GM18498 (cell line): Measurements from ENCODE around the gene ISOC2.

Source experiments
- ATAC-seq: cut with Tn5 transposase; IDR thresholded peaks from one replicate; pipeline ENCODE4 v1.9.1; 2021; ENCODE audit warnings: mild to moderate bottlenecking, moderate library complexity; ENCODE audit not compliant: unreplicated experiment

ISOC2 gene

DNA sequence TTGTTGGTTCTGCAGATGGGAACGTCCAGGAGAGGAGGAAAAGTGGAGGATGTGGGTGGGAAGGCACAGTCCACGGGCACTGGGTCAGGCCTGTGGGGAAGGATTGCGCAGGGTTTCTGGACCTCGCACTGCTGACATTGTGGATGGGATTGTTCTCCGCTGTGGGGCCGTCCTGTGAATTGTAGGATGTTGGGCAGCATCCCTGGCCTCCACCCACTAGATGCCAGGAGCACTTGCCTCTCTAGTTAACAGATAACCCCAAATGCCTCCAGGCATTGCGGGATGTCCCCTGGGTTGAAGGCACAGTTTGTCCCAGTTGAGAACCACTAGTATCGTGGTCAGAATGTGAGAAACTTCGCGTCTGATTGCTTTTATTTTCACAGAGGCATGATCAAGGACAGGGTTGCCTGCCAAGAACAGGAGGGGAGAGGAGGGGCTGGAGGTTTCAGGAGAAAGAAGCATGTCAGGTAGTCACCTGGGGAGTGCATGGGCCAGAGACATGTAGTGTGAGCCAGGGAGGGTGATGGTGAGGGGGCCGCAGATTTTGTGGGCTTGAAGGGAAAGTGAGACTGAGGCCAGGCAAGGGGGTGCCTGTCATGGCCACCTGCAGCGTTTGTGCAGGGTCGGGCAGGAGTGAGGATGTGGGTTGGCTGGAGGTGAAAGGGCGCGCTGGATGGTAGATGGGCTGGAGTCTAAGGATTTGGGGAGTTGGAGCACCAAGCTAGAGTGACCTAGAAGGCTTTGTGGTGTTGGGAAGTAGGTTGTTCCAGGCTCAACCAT lies 18.2 kb upstream of the ISOC2 start:
- no peak for ATAC-seq

DNA sequence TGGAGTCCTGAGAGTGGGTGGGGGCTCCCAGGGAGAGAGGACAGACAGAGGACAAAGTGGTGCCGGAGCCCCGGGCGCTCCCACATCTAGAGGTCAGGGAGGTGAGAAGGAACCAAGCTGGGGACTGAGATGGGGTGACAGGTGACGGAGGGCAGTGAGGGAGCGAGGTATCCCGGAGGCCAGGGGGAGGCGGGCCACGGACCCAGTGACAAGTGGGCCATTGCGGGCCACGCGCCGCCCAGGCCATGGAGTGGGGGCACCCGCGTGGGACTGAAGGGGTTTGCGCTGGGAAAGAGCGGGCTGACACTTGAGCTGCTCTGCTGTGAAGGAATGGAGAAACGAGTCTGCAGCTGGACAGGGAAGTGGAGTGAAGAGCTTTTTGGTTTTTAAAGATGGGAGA lies 17.6 kb upstream of the ISOC2 start:
- ATAC-seq: no peak

GRCh38 chr19:55478364-55478763 lies 16.9 kb upstream of the ISOC2 start:
- ATAC-seq: no peak

DNA sequence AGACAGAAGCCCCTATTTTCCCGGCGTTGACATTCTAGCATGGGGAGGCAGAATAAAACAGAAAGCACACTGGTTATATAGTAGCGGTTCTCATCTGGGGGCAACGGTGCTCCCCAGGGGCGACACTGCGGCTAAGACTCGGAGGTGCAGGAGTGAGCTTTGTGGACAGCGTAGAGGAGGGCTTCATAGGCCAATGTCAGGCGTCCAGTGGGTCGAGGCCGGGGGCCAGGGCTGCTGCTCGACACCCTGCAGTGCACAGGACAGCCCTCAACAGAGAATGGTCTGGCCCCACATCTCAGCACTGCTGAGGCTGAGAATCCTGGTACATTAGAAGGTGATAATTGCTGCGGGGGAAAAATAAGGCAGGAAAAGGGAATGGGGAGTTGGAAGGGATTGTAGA lies 16.5 kb upstream of the ISOC2 start:
- ATAC-seq: no peak

DNA sequence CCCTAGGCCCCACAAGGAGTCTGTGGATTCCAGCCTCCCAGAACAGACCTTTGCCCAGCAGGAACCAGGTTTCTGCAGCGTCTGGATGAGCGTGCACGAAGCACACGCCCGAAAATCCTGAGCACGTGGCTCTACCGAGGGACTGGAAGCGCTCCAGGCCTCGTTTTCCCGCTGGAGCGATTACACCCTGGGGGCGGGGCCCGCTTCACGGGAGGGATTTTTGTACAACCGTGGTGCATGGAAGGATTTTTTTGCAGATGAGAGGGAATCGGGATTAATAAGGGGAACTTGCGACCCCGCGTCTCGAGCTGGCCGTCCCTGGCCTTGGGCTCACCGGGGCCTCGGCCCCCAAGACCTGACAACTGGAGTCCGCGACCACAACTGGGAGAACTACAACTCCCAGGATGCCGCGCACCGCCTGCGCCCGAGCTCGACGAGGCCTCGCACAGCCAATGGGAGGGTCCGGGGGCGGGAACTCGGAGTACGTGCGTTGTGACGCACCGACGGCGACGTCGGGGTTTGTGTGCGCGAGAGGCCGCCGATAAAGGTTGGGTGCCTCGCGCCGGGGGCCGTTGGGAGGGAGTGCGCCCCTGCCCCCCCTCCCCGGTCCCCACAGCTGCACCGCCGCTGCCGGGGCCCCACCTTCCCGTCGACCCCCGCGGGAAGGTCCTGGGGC lies 14.8 kb upstream of the ISOC2 start, which contains the start of gene ZNF628:
Gene ZNF628, plus strand, starts transcription at position 518 of the 676 bp plus-strand sequence. CDS start 3,294 bp downstream, outside the sequence.
- ATAC-seq: peak; percentile 95

DNA sequence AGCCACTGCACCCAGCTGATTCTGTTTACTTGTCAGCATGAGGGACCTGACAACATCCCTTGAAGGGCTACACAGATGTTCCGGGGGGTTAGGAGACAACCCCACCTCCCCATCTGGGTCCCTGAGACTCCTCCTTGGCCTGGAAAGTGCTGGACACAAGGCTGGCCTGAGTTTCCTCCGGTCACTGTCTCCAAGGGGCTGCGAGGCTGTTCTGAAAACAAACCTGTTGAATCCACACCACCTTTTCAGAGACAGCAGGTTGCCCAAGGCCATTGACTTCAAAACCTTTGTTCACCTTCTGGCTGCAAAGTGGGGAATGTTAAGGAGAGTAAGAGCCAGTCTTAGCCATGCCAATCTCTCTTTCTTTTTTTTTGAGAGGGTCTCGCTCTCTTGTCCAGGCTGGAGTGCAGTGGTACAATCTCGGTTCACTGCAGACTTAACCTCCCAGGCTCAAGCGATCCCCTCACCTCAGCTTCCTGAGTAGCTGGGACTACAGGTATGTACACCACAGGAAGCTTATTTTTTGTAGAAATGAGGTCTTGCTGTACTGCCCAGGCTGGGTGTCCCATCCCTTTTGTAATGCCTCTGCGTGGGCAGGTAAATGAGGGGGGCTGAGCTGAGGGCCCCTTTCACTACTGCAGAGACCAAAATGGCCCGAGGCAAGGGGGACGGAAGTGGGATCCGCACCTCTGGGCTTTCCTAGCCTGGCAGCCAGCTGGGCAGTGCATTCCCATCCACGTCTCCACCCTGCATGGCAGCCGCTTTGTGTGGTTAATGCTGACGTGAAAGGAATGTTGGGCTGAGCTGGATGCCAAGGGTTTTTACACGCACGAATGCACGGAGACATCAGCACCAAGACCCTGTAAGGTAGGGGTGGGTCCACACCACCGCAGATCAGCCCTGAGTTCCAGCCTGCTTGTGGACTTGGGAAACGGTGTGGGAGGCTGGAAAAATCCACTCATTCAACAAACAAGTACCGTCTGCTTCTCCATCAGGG lies 13.1 kb upstream of the ISOC2 start:
- ATAC-seq: no peak

DNA sequence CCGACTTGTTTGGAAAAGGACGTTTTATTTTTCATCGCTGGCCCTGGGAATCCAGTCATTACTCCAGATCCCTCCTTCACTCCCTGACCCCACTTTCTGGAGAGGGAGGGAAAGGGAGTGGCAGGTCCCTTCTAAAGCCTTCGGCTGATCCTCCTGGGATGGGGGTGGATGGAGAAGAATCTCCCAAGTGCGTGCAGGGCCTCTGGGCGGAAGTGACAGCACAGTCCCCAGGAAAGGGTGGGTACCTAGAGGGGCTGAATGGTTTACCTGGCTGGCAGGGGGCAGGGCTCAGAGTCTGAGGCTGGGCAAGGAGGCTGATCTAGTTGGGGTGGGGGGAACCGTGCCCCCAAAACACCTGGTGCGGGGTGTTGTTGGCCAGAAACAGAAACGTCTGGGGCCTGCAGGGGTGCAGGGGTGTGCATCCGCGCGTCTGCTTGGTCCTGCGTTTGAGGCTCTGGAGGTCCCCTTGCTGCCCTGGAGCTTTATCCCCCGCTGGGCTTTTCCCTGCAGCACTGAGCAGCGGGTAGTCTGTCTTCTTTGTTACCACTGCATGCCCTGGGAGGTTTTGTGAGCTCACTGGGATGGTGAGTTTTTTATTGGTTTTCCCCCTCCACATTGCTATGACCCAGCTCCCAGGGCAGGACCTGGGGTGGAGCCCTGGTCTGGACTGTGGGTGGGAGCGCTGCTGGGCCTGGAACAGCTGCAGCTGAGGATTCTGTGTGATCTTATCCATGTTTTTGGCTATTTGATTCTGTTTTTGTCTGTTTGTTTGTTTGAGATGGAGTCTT lies 12.0 kb upstream of the ISOC2 start:
- ATAC-seq: no peak

DNA sequence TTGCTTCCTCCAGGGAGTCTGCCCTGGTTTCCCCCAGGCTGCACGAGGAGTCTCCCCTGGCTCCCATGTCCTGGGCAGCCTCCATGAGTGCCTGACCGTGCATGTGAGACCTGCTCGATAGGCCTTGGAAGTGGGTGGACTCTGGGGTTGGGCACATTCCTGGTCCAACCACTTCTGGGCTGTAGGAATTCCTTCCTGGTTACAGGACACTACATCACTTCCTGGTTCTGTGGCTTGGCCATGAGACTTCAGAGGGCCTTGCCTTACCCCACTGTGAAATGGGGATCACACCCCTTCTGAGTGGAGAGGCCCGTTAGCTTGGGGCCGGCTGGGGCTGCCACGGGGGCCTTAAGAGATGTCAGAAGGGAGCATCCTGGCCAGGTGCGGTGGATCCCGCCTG lies 11.0 kb upstream of the ISOC2 start:
- ATAC-seq: no peak

- no peak for ATAC-seq
Observed at GRCh38 chr19:55471266-55471665, 9.8 kb upstream of the ISOC2 start.

- no peak for ATAC-seq
Observed at GRCh38 chr19:55468054-55468393, 6.6 kb upstream of the ISOC2 start.

GRCh38 chr19:55467236-55468053 lies 6.0 kb upstream of the ISOC2 start:
- peak; percentile 66 for ATAC-seq

DNA sequence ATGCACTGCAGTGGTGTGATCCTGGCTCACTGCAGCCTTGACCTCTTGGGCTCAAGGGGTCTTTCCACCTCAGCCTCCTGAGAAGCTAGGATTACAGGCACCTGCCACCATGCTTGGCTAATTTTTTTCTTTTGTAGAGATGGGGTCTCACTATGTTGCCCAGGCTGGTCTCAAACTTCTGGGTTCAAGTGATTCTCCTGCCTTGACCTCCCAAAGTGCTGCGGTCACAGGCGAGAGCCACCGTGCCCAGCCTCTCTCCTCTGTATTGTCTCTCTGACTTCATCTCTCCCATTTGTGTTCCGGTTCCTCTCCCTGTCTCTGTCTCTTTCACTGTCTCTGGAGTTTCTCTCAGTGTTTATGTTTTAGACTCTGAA lies 4.8 kb upstream of the ISOC2 start:
- ATAC-seq: no peak

- ATAC-seq: no peak
Observed at GRCh38 chr19:55465460-55466240, 4.2 kb upstream of the ISOC2 start.

DNA sequence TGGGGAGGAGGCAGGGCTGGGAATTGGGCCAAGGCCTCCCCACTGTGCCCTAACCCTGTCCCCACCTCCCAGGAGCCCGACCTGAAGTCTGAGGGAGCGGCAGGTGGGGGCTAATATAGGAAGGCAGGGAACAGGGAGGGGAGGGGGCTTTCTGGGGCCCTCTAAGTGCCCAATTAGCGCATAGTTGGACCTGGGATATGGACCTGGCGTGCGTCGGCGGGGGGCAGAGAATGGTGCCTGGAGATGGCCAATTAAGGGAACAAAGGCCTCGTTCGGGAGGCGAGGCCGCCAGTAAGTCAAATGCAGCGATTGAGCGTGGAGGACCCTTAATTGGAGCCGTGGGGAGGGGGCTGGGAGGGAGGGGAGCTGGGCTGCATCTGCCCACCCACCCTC lies 3.2 kb upstream of the ISOC2 start, which contains the start of gene C19orf85:
Gene C19orf85, minus strand, starts transcription at position 90 of the 393 bp plus-strand sequence. CDS start 197 bp downstream, outside the sequence.
- ATAC-seq: no peak

- no peak for ATAC-seq
Observed at GRCh38 chr19:55464039-55464661, 2.7 kb upstream of the ISOC2 start.

DNA sequence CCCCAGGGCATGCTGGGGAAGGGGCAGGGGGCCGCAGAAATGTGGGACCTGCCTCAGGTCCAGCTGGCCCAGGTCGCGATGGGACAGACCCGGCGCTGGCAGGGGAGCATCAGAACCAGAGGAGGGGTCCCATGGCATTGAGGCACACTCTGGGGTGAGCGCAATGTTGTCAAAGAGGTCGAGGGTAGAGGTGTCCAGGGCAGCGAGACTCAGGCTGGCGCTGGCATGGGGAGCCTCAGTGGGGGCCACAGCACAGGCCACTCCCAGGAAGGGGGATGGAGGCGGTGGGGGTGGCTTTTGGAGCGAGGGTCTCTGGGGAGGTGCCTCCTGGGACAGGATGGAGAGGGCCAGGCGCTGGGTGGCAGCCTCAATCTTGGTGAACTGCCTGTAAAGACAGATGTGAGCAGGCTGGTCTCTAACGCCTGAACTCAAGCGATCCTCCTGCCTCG lies 2.2 kb upstream of the ISOC2 start:
- no peak for ATAC-seq

- no peak for ATAC-seq
Observed at GRCh38 chr19:55462722-55463121, 1.3 kb upstream of the ISOC2 start.

DNA sequence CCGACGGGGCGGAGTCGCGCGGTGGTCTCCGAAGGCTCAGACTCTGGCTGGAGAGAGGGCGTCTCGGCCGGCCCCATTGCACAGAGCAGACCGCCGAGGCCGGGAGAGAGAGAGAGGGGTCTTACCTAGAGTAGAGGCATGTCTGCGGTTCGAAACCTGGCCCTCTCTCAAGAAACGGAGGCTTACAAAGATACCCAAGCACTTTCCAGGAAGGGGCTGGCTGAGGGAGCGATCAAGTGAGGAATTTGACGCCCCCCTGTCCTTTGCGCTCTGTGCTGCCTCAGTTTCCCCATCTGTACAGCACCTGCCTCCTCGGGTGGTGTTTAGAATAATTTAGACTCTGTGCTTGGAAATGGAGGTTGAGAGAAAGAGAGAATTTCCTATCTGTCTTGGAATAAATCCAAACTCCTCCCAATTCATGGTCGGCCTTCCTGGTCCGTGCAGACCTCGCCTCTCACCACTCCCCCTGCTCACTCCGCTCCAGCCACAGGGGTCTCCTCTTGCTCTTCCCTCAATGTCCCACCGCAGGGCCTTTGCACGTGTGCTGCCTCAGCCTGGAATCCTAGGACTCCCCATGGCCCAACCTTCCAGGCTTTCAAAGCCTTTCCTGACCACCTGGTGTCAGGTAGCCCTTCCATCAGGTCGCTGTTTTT lies 658 bp upstream of the ISOC2 start:
- ATAC-seq: no peak
